Activated CD8-positive, alpha-beta memory T cell treated with anti-CD3 and anti-CD28 coated beads, Interleukin-2, amount 10 ng/mL, durations not matched to agents 7 days and 5 days (primary cell): ENCODE data around the gene HTRA1. TPM values are rescaled to one million over a fixed set of nuclear protein-coding genes. Genes with fewer than 3 reads are reported as not detected.

Experiments used
- ATAC-seq: fragments of 150-1000 bp; cut with Tn5 transposase; one replicate; pipeline ENCODE4 v1.10.0; 2021; ENCODE audit warnings: moderate library complexity
- CTCF ChIA-PET: fragments of 350-600 bp; sonication (Branson Sonifier 250); formaldehyde crosslinking; loops from one replicate; lab custom pipeline; 2021; ENCODE audit warnings: antibody characterized with exemption; lab: Charles Lee
- DNase-seq: peaks from one replicate; pipeline ENCODE4 v3.0.0-alpha.2; 2020
- H3K27ac Mint-ChIP-seq: one replicate; pipeline ENCODE4 v1.8.0; 2021; ENCODE audit warnings: mild to moderate bottlenecking, mixed read lengths
- H3K27me3 Mint-ChIP-seq: one replicate; pipeline ENCODE4 v1.8.0; 2021; ENCODE audit warnings: mixed read lengths
- H3K36me3 Mint-ChIP-seq: one replicate; pipeline ENCODE4 v1.8.0; 2021; ENCODE audit warnings: mild to moderate bottlenecking, mixed read lengths
- H3K4me1 Mint-ChIP-seq: one replicate; pipeline ENCODE4 v1.8.0; 2021; ENCODE audit warnings: mixed read lengths
- H3K4me3 Mint-ChIP-seq: one replicate; pipeline ENCODE4 v1.8.0; 2021; ENCODE audit warnings: mild to moderate bottlenecking, moderate library complexity, mixed read lengths
- H3K9me3 Mint-ChIP-seq: one replicate; pipeline ENCODE4 v1.8.0; 2022; ENCODE audit warnings: low read depth, mixed read lengths
- total RNA-seq, 2 experiments: library from RNA; stranded (reverse); gene quantifications; one replicate each; pipeline ENCODE4 v1.2.3, GENCODE V29; 2021

The HTRA1 gene
- total RNA-seq, 2 experiments from 2014 or later = not detected

DNA sequence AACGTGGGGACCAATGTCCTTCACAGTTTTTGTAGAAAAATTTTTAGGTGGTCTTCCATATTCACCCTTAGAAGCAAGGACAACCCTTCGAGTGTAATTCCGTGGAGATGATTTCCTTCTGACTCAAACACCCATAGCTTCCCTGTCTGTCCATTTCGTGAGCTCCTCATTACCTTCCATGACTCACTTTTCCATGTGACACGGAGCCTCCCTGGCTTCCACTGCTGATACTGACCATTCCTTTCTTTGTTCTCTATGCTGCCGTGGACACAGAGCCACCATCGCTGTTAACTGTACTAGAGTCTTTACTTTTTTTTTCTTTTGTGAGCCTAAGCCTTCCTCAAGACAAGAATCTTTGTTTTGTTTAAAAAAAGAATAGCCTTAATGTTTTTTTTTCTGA lies 19.4 kb upstream of the HTRA1 start:
- Mint-ChIP-seq H3K9me3 (no peaks in the 10 kb centered on the region), H3K4me3 (no peak overlapping the region), H3K27ac (no peak overlapping the region), H3K36me3 (no peaks in the 10 kb centered on the region), H3K27me3 (peaks cover 10% of the 10 kb centered on the region), H3K4me1 (no peaks in the 10 kb centered on the region)
- DNase-seq (no peak), ATAC-seq (no peak)
- CTCF ChIA-PET = no interaction called here

DNA sequence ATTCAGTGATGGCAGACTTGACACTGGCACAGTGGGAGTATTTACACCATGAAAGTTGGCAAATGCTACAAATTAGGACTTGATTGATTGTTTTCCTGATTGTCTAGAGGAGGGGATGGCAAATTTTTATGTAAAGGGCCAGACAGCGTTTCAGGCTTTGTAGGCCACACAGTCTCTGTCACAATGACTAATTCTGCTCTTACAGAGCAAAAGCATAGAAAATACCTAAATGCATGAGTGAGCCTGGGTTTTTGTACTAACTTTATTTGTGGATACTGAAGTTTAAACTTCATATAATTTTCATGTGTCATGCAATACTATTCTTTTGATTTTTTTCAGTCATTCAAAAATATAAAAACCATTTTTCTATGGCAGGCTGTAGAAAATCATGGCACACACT lies 15.9 kb upstream of the HTRA1 start:
- DNase-seq (no peak), ATAC-seq (no peak)
- CTCF ChIA-PET = no interaction called here
- Mint-ChIP-seq H3K4me3 (no peak overlapping the region), H3K4me1 (no peaks in the 10 kb centered on the region), H3K9me3 (no peaks in the 10 kb centered on the region), H3K27ac (no peak overlapping the region), H3K36me3 (no peaks in the 10 kb centered on the region), H3K27me3 (peaks cover 19% of the 10 kb centered on the region)

DNA sequence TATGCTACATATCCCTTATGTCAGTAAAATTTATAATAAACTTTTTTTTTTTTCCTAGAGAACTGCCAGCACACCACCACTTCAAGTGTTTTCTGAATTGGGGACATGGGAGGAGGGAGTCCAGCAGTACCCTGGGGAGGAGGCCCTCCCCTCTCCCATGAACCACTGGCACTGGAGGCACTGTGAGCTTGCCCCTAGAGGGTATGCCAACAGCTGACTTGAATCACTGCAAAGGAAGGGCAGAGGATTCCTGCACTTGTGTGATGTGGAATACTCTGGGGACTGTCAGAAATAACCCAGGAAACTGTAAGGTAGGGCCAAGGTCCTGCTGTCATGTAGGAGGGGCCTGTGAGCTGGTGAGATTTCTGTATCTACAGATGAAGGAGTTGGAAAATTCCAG lies 15.4 kb upstream of the HTRA1 start:
- CTCF ChIA-PET = no interaction called here
- ATAC-seq (no peak), DNase-seq (no peak)
- Mint-ChIP-seq H3K4me3 (no peak overlapping the region), H3K27ac (no peak overlapping the region), H3K9me3 (no peaks in the 10 kb centered on the region), H3K36me3 (no peaks in the 10 kb centered on the region), H3K27me3 (peaks cover 20% of the 10 kb centered on the region), H3K4me1 (no peaks in the 10 kb centered on the region)

DNA sequence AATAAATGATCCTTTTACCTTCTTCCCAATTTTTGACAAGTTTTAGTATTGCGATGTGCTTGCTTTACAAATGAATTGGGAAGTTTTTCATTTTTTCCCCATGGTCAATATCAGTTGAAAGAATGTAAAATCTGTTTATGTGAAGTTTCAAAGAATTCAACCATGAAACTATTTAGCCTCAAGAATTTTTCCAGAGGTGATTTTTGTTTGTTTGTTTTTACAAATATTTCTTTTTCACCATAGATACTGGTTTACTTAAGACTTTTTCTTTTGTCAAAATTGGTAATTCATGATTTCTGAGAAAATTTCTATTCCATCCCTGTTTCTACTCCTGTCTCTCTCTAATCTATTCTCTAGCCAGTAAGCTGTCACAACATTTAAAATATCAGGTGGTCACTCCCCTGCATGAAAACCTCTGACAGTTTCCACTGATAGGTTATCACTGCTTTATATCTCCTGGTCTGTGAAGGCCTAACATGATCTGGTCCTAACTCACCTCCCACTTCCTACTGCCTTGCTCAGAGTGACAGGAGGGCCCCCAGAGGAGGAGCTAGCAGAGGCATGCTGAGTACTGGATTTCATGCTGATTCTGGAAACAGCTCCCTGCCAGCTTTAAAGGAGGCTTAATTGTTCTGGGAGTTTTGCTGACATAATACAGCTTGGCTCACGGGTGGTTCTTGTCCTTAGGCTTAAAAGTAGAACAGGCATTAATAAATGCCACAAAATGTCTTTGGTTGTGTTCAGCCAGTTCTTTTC lies 14.5 kb upstream of the HTRA1 start:
- CTCF ChIA-PET = no interaction called here
- no peak overlapping the region for H3K27ac Mint-ChIP-seq
- peak; percentile 30 for ATAC-seq
- no peak for DNase-seq
- no peaks in the 10 kb centered on the region for H3K4me1 Mint-ChIP-seq
- no peaks in the 10 kb centered on the region for H3K36me3 Mint-ChIP-seq
- peaks cover 25% of the 10 kb centered on the region for H3K27me3 Mint-ChIP-seq
- H3K4me3 Mint-ChIP-seq = no peak overlapping the region
- H3K9me3 Mint-ChIP-seq = no peaks in the 10 kb centered on the region

DNA sequence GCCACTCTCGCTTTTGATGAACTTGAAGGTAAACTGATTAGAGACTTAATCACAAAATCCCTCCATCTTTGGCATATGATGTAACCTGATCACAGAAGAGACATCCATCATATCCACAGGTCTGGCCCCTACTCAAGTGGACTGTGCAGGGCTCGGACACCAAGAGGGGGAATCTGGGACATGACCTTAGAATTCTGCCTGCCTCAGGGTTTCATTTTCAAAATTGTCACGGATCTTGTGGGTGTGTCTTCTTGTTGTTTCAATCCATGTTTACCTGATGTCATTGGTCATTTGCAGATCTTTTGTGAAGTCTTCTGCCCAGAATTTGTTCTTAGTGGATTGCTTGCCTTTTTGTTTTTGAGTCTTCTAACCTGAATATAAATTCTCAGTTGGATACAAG lies 12.8 kb upstream of the HTRA1 start:
- H3K27ac Mint-ChIP-seq = no peak overlapping the region
- ATAC-seq (no peak), DNase-seq (no peak)
- peaks cover 25% of the 10 kb centered on the region for H3K27me3 Mint-ChIP-seq
- no peaks in the 10 kb centered on the region for H3K36me3 Mint-ChIP-seq
- CTCF ChIA-PET = no interaction called here
- no peaks in the 10 kb centered on the region for H3K4me1 Mint-ChIP-seq
- H3K9me3 Mint-ChIP-seq = no peaks in the 10 kb centered on the region
- H3K4me3 Mint-ChIP-seq = no peak overlapping the region

DNA sequence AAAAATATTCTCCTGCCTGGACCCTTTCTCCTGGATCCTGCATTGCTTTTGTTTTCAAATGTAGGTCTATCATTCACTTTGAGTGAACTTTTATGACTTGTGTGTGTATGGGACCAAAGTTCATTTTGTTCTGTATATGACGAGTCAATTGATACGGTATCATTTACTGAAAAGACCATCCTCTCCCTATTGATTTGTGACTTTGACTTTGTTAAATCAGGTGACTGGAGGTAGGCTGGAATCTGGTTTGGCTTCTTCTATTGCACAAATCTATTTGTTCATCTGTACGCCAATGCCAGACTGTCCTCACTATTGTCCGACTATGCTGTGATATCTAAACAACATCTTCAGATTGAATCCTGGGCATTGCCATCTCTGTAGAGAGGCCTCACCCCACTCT lies 12.2 kb upstream of the HTRA1 start:
- Mint-ChIP-seq H3K4me1 (no peaks in the 10 kb centered on the region), H3K27ac (no peak overlapping the region), H3K27me3 (peaks cover 27% of the 10 kb centered on the region), H3K4me3 (no peak overlapping the region), H3K9me3 (no peaks in the 10 kb centered on the region), H3K36me3 (no peaks in the 10 kb centered on the region)
- no peak for ATAC-seq
- CTCF ChIA-PET = interaction anchor here (1.2 kb wide), 1 partner anchor 13 kb away, joined by 4 read pairs; no protein-coding TSS in a partner anchor
- DNase-seq = no peak

DNA sequence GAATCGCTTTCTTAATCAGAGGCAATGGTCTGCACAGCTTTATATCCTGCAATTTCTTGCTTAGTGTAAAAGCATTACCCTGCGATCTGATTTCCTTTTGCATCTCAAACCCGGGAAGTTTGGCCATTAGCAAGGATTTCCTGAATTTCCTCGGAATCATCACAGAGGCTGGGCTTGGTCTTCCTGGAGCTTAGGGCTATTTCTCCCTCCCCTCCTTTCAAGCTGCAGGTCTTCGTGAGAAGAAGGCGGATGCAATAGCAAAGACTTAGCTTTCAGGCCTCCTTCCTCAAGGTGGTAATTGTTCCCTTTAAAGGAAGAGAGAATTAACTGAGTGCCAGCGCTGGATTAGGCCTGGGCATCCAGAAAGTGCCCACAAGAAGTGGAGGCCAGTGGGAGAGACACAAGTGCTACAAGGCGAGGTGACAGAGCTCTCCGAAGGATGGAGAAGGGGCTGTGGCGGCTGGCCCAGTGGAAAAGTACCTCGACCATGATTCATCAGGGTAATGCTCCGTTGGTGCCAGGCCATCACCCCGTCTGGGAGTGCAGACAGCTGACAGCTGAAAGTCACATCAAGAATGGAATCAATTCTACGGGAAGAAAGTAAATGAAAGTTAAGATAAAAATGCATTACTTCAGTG lies 10.9 kb upstream of the HTRA1 start:
- H3K27ac Mint-ChIP-seq = no peak overlapping the region
- no peaks in the 10 kb centered on the region for H3K9me3 Mint-ChIP-seq
- H3K4me3 Mint-ChIP-seq = no peak overlapping the region
- peaks cover 25% of the 10 kb centered on the region for H3K27me3 Mint-ChIP-seq
- H3K36me3 Mint-ChIP-seq = no peaks in the 10 kb centered on the region
- H3K4me1 Mint-ChIP-seq = no peaks in the 10 kb centered on the region
- ATAC-seq (no peak), DNase-seq (no peak)
- CTCF ChIA-PET = interaction anchor here (1.2 to 2.0 kb wide), 3 partner anchors 15 to 115 kb away, joined by 3 to 4 read pairs (median 4); no protein-coding TSS in a partner anchor

DNA sequence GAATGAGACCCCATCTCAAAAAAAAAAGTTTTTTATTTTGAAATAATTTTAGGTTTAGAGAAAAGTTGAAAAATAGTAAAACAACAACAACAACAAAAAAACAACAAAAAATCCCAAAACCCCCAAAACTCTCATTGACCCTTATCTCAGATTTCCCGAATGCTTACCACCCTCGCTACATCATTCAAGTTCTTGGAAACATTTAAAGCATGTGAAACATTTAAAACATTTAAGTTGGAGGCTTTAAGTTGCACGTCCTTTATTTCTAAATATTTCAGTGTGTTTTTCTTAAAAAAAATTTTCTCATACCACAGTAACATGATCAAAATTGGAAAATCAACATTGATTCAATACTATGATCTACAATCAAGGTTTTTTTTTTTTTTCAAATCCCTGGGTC lies 7.3 kb upstream of the HTRA1 start:
- CTCF ChIA-PET = interaction anchor here (1.2 to 2.1 kb wide), 2 partner anchors 112 to 155 kb away, joined by 3 to 5 read pairs; no protein-coding TSS in a partner anchor
- H3K4me3 Mint-ChIP-seq = no peak overlapping the region
- no peak overlapping the region for H3K27ac Mint-ChIP-seq
- no peaks in the 10 kb centered on the region for H3K4me1 Mint-ChIP-seq
- H3K27me3 Mint-ChIP-seq = peaks cover 50% of the 10 kb centered on the region
- ATAC-seq (no peak), DNase-seq (no peak)
- no peaks in the 10 kb centered on the region for H3K36me3 Mint-ChIP-seq
- no peaks in the 10 kb centered on the region for H3K9me3 Mint-ChIP-seq

DNA sequence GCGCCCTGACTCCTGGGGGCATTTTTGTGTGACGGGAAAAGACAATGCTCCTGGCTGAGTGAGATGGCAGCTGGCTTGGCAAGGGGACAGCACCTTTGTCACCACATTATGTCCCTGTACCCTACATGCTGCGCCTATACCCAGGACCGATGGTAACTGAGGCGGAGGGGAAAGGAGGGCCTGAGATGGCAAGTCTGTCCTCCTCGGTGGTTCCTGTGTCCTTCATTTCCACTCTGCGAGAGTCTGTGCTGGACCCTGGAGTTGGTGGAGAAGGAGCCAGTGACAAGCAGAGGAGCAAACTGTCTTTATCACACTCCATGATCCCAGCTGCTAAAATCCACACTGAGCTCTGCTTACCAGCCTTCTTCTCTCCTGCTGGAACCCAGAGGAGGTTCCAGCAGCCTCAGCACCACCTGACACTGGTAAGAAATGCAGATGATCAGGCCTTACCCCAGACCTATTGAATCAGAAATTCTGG lies 6.7 kb upstream of the HTRA1 start, which contains the start of gene ARMS2:
ARMS2 (plus strand) TSS at position 51 of the 478 bp plus-strand sequence; CDS start at position 126, 75 bp downstream.
- H3K36me3 Mint-ChIP-seq = no peaks in the 10 kb centered on the region
- DNase-seq (no peak), ATAC-seq (no peak)
- no peaks in the 10 kb centered on the region for H3K9me3 Mint-ChIP-seq
- CTCF ChIA-PET = interaction anchor here (1.2 to 2.1 kb wide), 2 partner anchors 111 to 156 kb away, joined by 3 to 5 read pairs; no protein-coding TSS in a partner anchor
- H3K4me3 Mint-ChIP-seq = no peak within 1 kb of the TSS
- no peak within 1 kb of the TSS for H3K27ac Mint-ChIP-seq
- H3K4me1 Mint-ChIP-seq = no peaks in the 10 kb centered on the region
- peaks cover 51% of the 10 kb centered on the region for H3K27me3 Mint-ChIP-seq

DNA sequence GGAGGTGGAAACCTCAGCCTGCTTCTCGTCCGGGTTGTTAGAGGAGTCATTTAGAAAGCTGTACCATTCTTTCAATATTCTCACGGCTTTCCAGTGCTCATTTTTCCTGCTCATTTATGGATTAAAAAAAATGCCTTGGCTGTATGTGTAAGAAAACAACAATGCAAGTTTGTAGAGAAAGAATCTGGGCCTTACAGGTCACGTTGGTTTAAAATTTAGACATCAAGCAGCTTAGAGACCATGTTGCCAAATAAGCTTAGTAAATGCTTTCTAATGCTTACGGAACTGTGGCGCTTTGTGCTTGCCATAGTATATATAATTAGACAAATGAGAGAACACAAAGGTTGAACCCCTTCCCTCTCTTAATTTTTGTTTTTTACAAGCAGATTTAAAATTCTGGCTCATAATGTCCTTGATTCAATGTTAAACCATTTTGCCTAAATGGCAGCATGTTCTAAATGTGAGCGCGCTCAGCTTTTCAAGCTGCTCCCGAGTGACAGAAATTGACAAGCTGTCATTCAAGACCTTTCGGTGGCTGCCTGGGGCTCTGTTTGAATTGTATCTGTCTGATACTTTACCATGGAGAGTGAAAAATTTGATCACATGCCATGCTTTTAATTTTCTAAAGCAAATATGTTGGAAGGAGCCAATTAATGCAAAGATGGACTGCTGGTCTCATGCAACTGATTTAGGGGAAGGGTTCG lies 5.8 kb upstream of the HTRA1 start:
- no peak overlapping the region for H3K4me3 Mint-ChIP-seq
- H3K36me3 Mint-ChIP-seq = no peaks in the 10 kb centered on the region
- ATAC-seq = no peak
- H3K27me3 Mint-ChIP-seq = peaks cover 57% of the 10 kb centered on the region
- H3K4me1 Mint-ChIP-seq = peaks cover under 1% of the 10 kb centered on the region
- no peaks in the 10 kb centered on the region for H3K9me3 Mint-ChIP-seq
- no peak overlapping the region for H3K27ac Mint-ChIP-seq
- no peak for DNase-seq
- CTCF ChIA-PET = interaction anchor here (1.2 to 2.1 kb wide), 3 partner anchors 13 to 157 kb away, joined by 3 to 5 read pairs (median 3); no protein-coding TSS in a partner anchor

DNA sequence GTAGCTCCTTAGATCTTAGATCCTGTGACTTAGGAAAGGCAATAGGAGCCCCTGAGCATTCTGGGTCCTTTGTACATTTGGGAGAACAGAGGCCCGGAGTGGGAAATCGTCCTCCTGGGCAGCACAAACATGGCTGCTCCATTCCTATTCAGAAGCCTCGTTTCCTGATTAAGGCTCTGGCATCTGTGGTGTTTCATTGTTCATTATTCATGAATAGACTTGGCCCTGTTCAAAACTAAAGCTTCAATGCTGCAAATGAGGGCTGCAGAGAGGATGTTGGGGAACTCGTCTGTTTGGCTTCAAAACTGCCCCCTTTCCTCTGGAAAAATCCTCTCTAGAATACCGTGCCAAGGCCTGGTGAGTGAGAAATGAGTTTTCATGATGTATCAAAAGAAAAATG lies 3.4 kb upstream of the HTRA1 start:
- H3K9me3 Mint-ChIP-seq = no peaks in the 10 kb centered on the region
- peaks cover 62% of the 10 kb centered on the region for H3K27me3 Mint-ChIP-seq
- no peak for ATAC-seq
- no peak overlapping the region for H3K27ac Mint-ChIP-seq
- DNase-seq = no peak
- H3K36me3 Mint-ChIP-seq = no peaks in the 10 kb centered on the region
- no peak overlapping the region for H3K4me3 Mint-ChIP-seq
- peaks cover 10% of the 10 kb centered on the region for H3K4me1 Mint-ChIP-seq
- CTCF ChIA-PET = interaction anchor here (1.4 kb wide), 1 partner anchor 108 kb away, joined by 5 read pairs; no protein-coding TSS in a partner anchor

DNA sequence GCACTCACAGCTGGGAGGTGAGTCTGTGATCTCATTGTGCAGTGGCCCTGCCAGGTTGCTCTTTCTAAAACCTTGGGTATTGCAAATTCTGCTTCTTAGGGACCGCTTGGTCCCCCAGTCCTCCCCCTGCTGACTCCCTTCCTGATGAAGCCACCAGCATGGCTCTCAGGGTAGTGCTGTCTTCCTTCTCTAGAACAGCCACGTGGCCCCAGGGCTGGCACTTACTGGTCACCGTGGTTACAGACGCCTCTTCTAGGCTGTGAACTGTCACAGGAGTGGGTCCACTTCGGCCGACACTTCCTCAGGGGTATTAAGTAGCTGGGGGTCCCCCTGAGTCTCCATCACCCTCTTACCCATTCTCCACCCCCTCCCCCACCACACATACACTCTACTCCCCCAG lies 2.7 kb upstream of the HTRA1 start:
- DNase-seq (no peak), ATAC-seq (no peak)
- peaks cover 13% of the 10 kb centered on the region for H3K4me1 Mint-ChIP-seq
- H3K36me3 Mint-ChIP-seq = no peaks in the 10 kb centered on the region
- H3K9me3 Mint-ChIP-seq = no peaks in the 10 kb centered on the region
- H3K27me3 Mint-ChIP-seq = peaks cover 70% of the 10 kb centered on the region
- no peak overlapping the region for H3K4me3 Mint-ChIP-seq
- H3K27ac Mint-ChIP-seq = no peak overlapping the region
- CTCF ChIA-PET = interaction anchor here (1.4 kb wide), 1 partner anchor 107 kb away, joined by 5 read pairs; no protein-coding TSS in a partner anchor

DNA sequence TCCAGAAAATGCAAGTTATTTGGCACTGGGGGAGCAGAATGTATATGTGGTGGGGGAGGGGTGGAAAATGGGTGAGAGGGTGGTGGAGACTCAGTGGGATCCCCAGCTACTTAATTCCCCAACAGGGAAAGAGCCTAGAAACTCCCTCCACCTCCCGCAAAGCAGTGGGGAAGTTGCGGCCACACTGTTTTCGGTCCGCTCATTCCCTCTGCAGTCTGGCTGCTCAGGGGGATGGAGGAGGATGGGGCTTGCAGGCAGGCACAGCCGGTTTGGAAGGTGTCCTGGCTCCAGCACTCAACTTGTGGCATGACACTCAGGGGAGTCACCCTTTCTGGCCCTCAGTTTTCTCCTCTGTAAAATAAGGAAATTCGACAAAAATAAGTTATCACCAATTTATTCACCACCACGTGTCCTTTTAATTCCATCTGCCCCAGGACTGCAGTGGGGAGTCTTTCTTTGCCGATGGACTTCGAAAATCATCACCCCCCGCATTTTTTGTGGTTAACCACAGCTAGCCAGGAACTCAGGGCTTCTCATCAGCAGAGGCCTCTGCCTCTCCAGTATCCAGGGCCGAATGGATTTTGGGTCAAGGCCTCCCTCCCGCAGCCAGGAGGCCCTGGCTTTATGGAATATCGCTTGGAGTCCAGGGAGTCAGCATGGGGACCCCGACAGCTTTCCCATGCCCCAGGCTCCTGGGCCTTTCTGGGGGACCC lies 1.6 kb upstream of the HTRA1 start:
- ATAC-seq = no peak
- Mint-ChIP-seq H3K36me3 (no peaks in the 10 kb centered on the region), H3K4me3 (no peak overlapping the region), H3K9me3 (no peaks in the 10 kb centered on the region), H3K27ac (no peak overlapping the region), H3K4me1 (peaks cover 13% of the 10 kb centered on the region), H3K27me3 (peaks cover 76% of the 10 kb centered on the region)
- DNase-seq = no peak
- CTCF ChIA-PET = no interaction called here
